NB4 (cell line): Measurements from ENCODE around the gene UMAD1.

Source experiments
- DNase-seq: peaks from one replicate; pipeline ENCODE4 v3.0.0; 2010; ENCODE audit warnings: low read depth
- H3K4me3 ChIP-seq: one replicate; pipeline ENCODE4 v1.5.1; 2011; ENCODE audit warnings: mild to moderate bottlenecking, low read depth, low read length, moderate library complexity
- CTCF ChIP-seq: IDR thresholded peaks from one replicate; pipeline ENCODE4 v1.5.1; 2012; ENCODE audit warnings: low read depth, low read length
- MAX ChIP-seq: IDR thresholded peaks from 2 replicates; pipeline ENCODE4 v1.6.1; 2011; ENCODE audit warnings: low read depth, low read length
- MYC ChIP-seq: IDR thresholded peaks from 2 replicates; pipeline ENCODE4 v1.6.1; 2011; ENCODE audit warnings: low read depth, low read length
- POLR2A ChIP-seq: IDR thresholded peaks from 2 replicates; pipeline ENCODE4 v1.6.1; 2011; ENCODE audit warnings: mild to moderate bottlenecking; ENCODE audit not compliant: insufficient read length; ENCODE audit errors: extremely low read depth

The UMAD1 gene

GRCh38 chr7:7924303-7924702, 283.8 kb downstream of the UMAD1 start:
- no peak for TF ChIP-seq MAX
- TF ChIP-seq POLR2A = no peak
- no peak for TF ChIP-seq CTCF
- TF ChIP-seq MYC = no peak
- no peak overlapping the region for H3K4me3 ChIP-seq
- DNase-seq = no peak
